ENCODE data around the gene CCSER2.

DNA sequence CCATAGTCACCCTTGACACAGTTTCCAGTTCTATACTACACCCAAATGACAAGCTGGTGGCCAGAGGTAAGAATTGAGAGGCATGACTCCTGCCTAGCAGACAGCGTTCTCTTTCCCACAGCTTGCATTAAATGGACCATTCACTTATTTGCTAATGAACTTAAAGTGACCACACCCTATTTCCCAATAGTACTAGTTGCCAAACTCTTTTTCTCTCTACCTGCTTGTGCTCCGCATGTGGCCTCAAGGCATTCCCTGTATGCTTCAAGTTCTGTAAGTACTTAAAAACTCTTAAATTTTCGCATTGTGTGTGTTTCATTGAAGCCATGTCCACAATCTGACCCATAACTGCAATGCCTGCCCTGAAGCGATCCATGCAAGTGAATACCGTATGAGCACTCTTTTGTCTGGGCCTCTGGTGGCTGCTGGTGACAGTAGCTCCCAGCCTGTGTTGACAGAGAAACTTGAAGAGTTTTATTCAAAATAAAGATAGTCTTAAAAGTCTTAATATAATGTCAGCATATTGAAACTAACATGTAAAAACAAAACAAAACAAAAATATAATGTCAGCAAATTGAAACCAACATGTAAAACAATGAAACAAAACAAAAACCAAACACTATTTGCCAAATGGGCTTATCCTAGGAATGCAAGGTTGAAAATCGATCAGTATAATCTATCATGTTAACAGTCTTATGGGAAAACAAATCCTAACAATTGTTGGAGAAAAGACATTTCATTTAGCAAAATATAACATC lies 73.6 kb downstream of the CCSER2 start:
- TF ChIP-seq, protein P1, sequence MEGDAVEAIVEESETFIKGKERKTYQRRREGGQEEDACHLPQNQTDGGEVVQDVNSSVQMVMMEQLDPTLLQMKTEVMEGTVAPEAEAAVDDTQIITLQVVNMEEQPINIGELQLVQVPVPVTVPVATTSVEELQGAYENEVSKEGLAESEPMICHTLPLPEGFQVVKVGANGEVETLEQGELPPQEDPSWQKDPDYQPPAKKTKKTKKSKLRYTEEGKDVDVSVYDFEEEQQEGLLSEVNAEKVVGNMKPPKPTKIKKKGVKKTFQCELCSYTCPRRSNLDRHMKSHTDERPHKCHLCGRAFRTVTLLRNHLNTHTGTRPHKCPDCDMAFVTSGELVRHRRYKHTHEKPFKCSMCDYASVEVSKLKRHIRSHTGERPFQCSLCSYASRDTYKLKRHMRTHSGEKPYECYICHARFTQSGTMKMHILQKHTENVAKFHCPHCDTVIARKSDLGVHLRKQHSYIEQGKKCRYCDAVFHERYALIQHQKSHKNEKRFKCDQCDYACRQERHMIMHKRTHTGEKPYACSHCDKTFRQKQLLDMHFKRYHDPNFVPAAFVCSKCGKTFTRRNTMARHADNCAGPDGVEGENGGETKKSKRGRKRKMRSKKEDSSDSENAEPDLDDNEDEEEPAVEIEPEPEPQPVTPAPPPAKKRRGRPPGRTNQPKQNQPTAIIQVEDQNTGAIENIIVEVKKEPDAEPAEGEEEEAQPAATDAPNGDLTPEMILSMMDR (conservative IDR thresholded peaks at IDR 0.05; ENCODE audit: low read length): no peak
- no peak for TF ChIP-seq EZH2phosphoT487 (IDR thresholded peaks at IDR 0.05; ENCODE audit: borderline replicate concordance)

Data from Loucy (cell line).